H1 (cell line): ENCODE measurements around the gene NLRC5. TPM values are rescaled to one million over a fixed set of nuclear protein-coding genes. Genes with fewer than 3 reads are reported as not detected.

Source experiments
- CTCF ChIA-PET: fragments of 300-600 bp; sonication (Branson Sonifier 250); formaldehyde crosslinking; loops from one replicate; lab custom pipeline; 2021; ENCODE audit not compliant: partially characterized antibody; lab: Charles Lee
- POLR2A ChIA-PET: fragments of 300-600 bp; sonication (Branson Sonifier 250); formaldehyde crosslinking; loops from one replicate; lab custom pipeline; 2021; ENCODE audit warnings: inconsistent platforms; ENCODE audit not compliant: partially characterized antibody; lab: Charles Lee
- DNase-seq, 2 experiments: peaks; one replicate each; pipeline versions ENCODE4 v3.0.0 to v3.0.0-alpha.2; 2010 to 2022; ENCODE audit warnings: low spot score in 2 of 2, low read depth in 1 of 2, mixed read lengths in 1 of 2
- FAIRE-seq: peaks from 2 replicates; lab custom pipeline; 2011; peaks lifted over from hg19 to GRCh38; lab: Jason Lieb, UNC
- H2AFZ ChIP-seq: 2 replicates; pipeline ENCODE4 v1.8.1; 2012; ENCODE audit warnings: low read length, inconsistent platforms
- H2AK5ac ChIP-seq: 2 replicates; pipeline ENCODE4 v1.6.1; 2013; ENCODE audit warnings: low read depth, low read length
- H2BK120ac ChIP-seq: replicated peaks from 2 replicates; pipeline ENCODE3; 2013; ENCODE audit warnings: low read depth, low read length, inconsistent platforms
- H2BK12ac ChIP-seq: 2 replicates; pipeline ENCODE4 v1.6.1; 2013; ENCODE audit warnings: low read depth, low read length
- H2BK15ac ChIP-seq: 2 replicates; pipeline ENCODE4 v1.6.1; 2013; ENCODE audit warnings: low read length
- H2BK20ac ChIP-seq: 2 replicates; pipeline ENCODE4 v1.6.1; 2013; ENCODE audit warnings: low read length
- H2BK5ac ChIP-seq: 2 replicates; pipeline ENCODE4 v1.6.1; 2013; ENCODE audit warnings: low read depth, low read length
- H3K14ac ChIP-seq: 2 replicates; pipeline ENCODE4 v1.6.1; 2013; ENCODE audit warnings: inconsistent platforms; ENCODE audit not compliant: insufficient read length
- H3K18ac ChIP-seq: 2 replicates; pipeline ENCODE4 v1.6.1; 2013; ENCODE audit warnings: low read length; ENCODE audit errors: extremely low read depth
- H3K23ac ChIP-seq: 2 replicates; pipeline ENCODE4 v1.6.1; 2013; ENCODE audit warnings: inconsistent platforms; ENCODE audit not compliant: insufficient read length
- H3K23me2 ChIP-seq: 2 replicates; pipeline ENCODE4 v1.6.1; 2013; ENCODE audit warnings: low read depth, low read length
- H3K27ac ChIP-seq: 2 replicates; pipeline ENCODE4 v1.6.1; 2011; ENCODE audit warnings: low read depth, low read length, inconsistent platforms
- H3K27me3 ChIP-seq, 4 experiments: replicated peaks in 1 of 4; 1 replicate in 1 of 4; 2 replicates in 3 of 4; pipeline versions ENCODE4 v1.6.1 to v1.8.1; 2011 to 2013; ENCODE audit warnings: low read length in 3 of 4, mild to moderate bottlenecking in 3 of 4, inconsistent platforms in 2 of 4, mixed read lengths in 2 of 4, moderate library complexity in 1 of 4; ENCODE audit not compliant: control insufficient read depth in 3 of 4, insufficient read depth in 3 of 4; ENCODE audit errors: extremely low read depth in 1 of 4
- H3K36me3 ChIP-seq, 4 experiments: 2 replicates each; pipeline versions ENCODE4 v1.6.1 to v1.8.1; 2011 to 2013; ENCODE audit warnings: mild to moderate bottlenecking in 4 of 4, low read length in 3 of 4, moderate library complexity in 2 of 4, control low read depth in 1 of 4, inconsistent platforms in 1 of 4; ENCODE audit not compliant: insufficient read depth in 4 of 4, control insufficient read depth in 2 of 4
- H3K4ac ChIP-seq: replicated peaks from 2 replicates; pipeline ENCODE3; 2013; ENCODE audit warnings: low read length, low read depth, mixed read lengths, inconsistent platforms; ENCODE audit not compliant: insufficient read length
- H3K4me1 ChIP-seq, 4 experiments: replicated peaks in 1 of 4; 1 replicate in 1 of 4; 2 replicates in 3 of 4; pipeline versions ENCODE4 v1.6.1 to v1.8.1; 2011 to 2013; ENCODE audit warnings: low read length in 3 of 4, inconsistent platforms in 2 of 4, mixed read lengths in 1 of 4; ENCODE audit not compliant: insufficient read depth in 4 of 4, control insufficient read depth in 3 of 4
- H3K4me2 ChIP-seq, 2 experiments: 2 replicates each; pipeline versions ENCODE4 v1.6.1 to v1.8.1; 2011 to 2013; ENCODE audit warnings: low read depth in 2 of 2, low read length in 2 of 2, control low read depth in 1 of 2, inconsistent platforms in 1 of 2, mild to moderate bottlenecking in 1 of 2; ENCODE audit not compliant: insufficient read depth in 1 of 2
- H3K4me3 ChIP-seq, 4 experiments: fragments of 200-600, 300-600 bp in 1 of 4; sonication (generic), shearing (Covaris generic), sonication (Bioruptor Twin) in 1 of 4; 2 replicates each; pipeline versions ENCODE4 v1.5.1 to v1.8.1; 2011 to 2016; ENCODE audit warnings: low read length in 4 of 4, low read depth in 3 of 4, control low read depth in 2 of 4, inconsistent platforms in 2 of 4, mild to moderate bottlenecking in 2 of 4, mixed read lengths in 1 of 4, moderate library complexity in 1 of 4; ENCODE audit not compliant: insufficient read depth in 2 of 4; ENCODE audit errors: extremely low read depth in 1 of 4
- H3K56ac ChIP-seq: replicated peaks from 2 replicates; pipeline ENCODE3; 2013; ENCODE audit warnings: low read depth, mild to moderate bottlenecking, mixed read lengths, low read length, inconsistent platforms; ENCODE audit not compliant: insufficient read length
- H3K79me1 ChIP-seq: 2 replicates; pipeline ENCODE4 v1.6.1; 2013; ENCODE audit warnings: low read depth, low read length, control low read depth
- H3K79me2 ChIP-seq, 2 experiments: 2 replicates each; pipeline versions ENCODE4 v1.6.1 to v1.8.1; 2012 to 2013; ENCODE audit warnings: low read length in 2 of 2, mild to moderate bottlenecking in 2 of 2, inconsistent platforms in 1 of 2; ENCODE audit not compliant: insufficient read depth in 2 of 2, control insufficient read depth in 1 of 2
- H3K9ac ChIP-seq, 4 experiments: replicated peaks in 1 of 4; 1 replicate in 1 of 4; 2 replicates in 3 of 4; pipeline versions ENCODE4 v1.6.1 to v1.8.1; 2011 to 2013; ENCODE audit warnings: low read depth in 3 of 4, low read length in 3 of 4, control low read depth in 2 of 4, mild to moderate bottlenecking in 2 of 4, moderate library complexity in 2 of 4, inconsistent platforms in 1 of 4; ENCODE audit errors: extremely low read depth in 1 of 4
- H3K9me3 ChIP-seq, 2 experiments: 2 replicates each; pipeline versions ENCODE4 v1.6.1 to v1.8.1; 2012 to 2013; ENCODE audit warnings: mild to moderate bottlenecking in 2 of 2, moderate library complexity in 2 of 2, control low read depth in 1 of 2, inconsistent platforms in 1 of 2, low read depth in 1 of 2, low read length in 1 of 2, mixed read lengths in 1 of 2; ENCODE audit not compliant: insufficient read depth in 2 of 2
- H4K20me1 ChIP-seq, 2 experiments: replicated peaks in 1 of 2; 2 replicates each; pipeline versions ENCODE3 to v1.8.1; 2011 to 2013; ENCODE audit warnings: inconsistent platforms in 2 of 2, low read length in 2 of 2, mild to moderate bottlenecking in 1 of 2; ENCODE audit not compliant: insufficient read depth in 2 of 2, control insufficient read depth in 1 of 2
- H4K5ac ChIP-seq: 2 replicates; pipeline ENCODE4 v1.6.1; 2013; ENCODE audit warnings: low read length, low read depth, mixed read lengths, inconsistent platforms; ENCODE audit not compliant: insufficient read length
- H4K8ac ChIP-seq: 2 replicates; pipeline ENCODE4 v1.8.0; 2013; ENCODE audit warnings: mild to moderate bottlenecking, moderate library complexity, low read length, inconsistent platforms; ENCODE audit not compliant: insufficient read depth; ENCODE audit errors: extremely low read depth
- H4K91ac ChIP-seq: replicated peaks from 2 replicates; pipeline ENCODE3; 2013; ENCODE audit warnings: low read length, mixed read lengths, inconsistent platforms; ENCODE audit not compliant: insufficient read length
- RAD21 ChIP-seq, 2 experiments: IDR thresholded peaks in 1 of 2; conservative IDR thresholded peaks in 1 of 2; 2 replicates each; pipeline ENCODE4 v1.6.1; 2011; ENCODE audit warnings: low read depth in 2 of 2, low read length in 2 of 2, improper control_type of control experiment in 1 of 2, inconsistent platforms in 1 of 2, mild to moderate bottlenecking in 1 of 2, moderate library complexity in 1 of 2
- RNF2 ChIP-seq: fragments of 200-900, 300-1000 bp; sonication (generic); IDR thresholded peaks from 2 replicates; pipeline ENCODE4 v1.7.1; 2016; ENCODE audit warnings: borderline replicate concordance, low read depth, mild to moderate bottlenecking, antibody characterized with exemption, low read length; ENCODE audit not compliant: poor library complexity, severe bottlenecking; ENCODE audit errors: missing control alignments
- SP1 ChIP-seq: IDR thresholded peaks from 2 replicates; pipeline ENCODE4 v1.6.1; 2011; ENCODE audit warnings: low read depth, low read length
- WGBS, 2 experiments: shearing (Covaris generic) in 1 of 2; methylation state at CpG; one replicate each; pipeline versions ENCODE4 v1.1.6 to v1.1.7; 2013 to 2015; ENCODE audit warnings: low lambda C conversion rate in 2 of 2, mixed read lengths in 2 of 2, inconsistent platforms in 1 of 2, low coverage in 1 of 2, missing lambda C conversion rate in 1 of 2; ENCODE audit not compliant: insufficient replicate concordance in 2 of 2, insufficient coverage in 1 of 2, insufficient read length in 1 of 2; ENCODE audit errors: extremely low coverage in 1 of 2, missing lambda C conversion rate in 1 of 2; 5-methylcytosine and 5-hydroxymethylcytosine counted together
- polyA plus RNA-seq, 7 experiments: library from polyadenylated mRNA; depleted of rRNA in 3 of 7; stranded (reverse) in 5 of 7; unstranded in 2 of 7; fragments of >200 nt in 5 of 7; fragments of 200-250 nt in 2 of 7; gene quantifications; 1 replicate in 5 of 7; 2 replicates in 1 of 7; 4 replicates in 1 of 7; pipeline versions ENCODE4 v1.2.1 to v1.2.3, GENCODE V29; 2011 to 2013; ENCODE audit warnings: missing spikeins in 2 of 7, mixed read lengths in 2 of 7
- total RNA-seq: library from RNA; stranded (reverse); fragmentation: NEBNext Ultra II Directional; extraction: Animal tissue kit (Norgen Biotek cat#: 25700); gene quantifications from 2 replicates; pipeline ENCODE4 v1.2.1, GENCODE V29; 2021
- TF ChIP-seq, protein P1 (sequence below), 3 experiments: IDR thresholded peaks; 1 replicate in 2 of 3; 2 replicates in 1 of 3; pipeline versions ENCODE4 v1.5.1 to v1.6.1; 2011; ENCODE audit warnings: low read length in 3 of 3, mild to moderate bottlenecking in 3 of 3, inconsistent platforms in 2 of 3, low read depth in 1 of 3, moderate library complexity in 1 of 3; ENCODE audit not compliant: insufficient read depth in 1 of 3; ENCODE audit errors: control extremely low read depth in 1 of 3

The NLRC5 gene
- total and polyA plus RNA-seq, 2 of the 8 experiments (the other 6 are each of a cell fraction or from before 2014, with no cell fraction given): 2.2 to 3.2 TPM

DNA sequence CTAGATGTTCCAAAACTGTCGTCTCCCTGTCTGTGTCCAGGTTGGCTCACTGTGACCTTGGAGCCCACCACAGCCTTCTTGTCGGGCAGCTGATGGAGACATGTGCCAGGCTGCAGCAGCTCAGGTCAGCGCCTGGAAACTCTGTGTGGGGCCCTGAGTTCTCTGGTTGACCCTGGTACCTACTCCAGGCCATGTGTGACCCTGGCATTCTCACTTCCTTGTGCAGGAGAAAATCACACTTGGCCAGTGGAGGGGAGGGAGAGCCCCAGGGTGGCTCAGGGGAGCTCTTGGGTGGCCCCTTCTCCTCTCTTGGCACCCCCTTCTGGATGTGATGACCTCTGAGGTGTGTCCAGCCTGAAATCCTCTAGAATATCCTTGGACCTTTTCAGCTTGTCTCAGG lies 78.0 kb downstream of the NLRC5 start:
- Histone ChIP-seq H3K4ac (no peak overlapping the region), H2AK5ac (no peak overlapping the region), H2BK12ac (no peak overlapping the region), H3K4me2 (no peak overlapping the region), H3K4me1 (peaks cover 0 to 3% (median 0%) of the 10 kb centered on the region in 4 experiments; a peak in 1 of 7 replicates), H3K23ac (no peak overlapping the region), H3K79me1 (no peaks in the 10 kb centered on the region), H2AFZ (no peak overlapping the region), H3K23me2 (peaks cover 16% of the 10 kb centered on the region; the same call in 1 of the 2 replicates), H3K18ac (no peak overlapping the region), H3K56ac (no peak overlapping the region), H3K9ac (no peak overlapping the region), H3K27ac (no peak overlapping the region), H2BK5ac (no peak overlapping the region), H4K8ac (no peak overlapping the region), H4K20me1 (no peaks in the 10 kb centered on the region), H2BK15ac (no peak overlapping the region), H2BK120ac (no peak overlapping the region), H3K27me3 (no peaks in the 10 kb centered on the region), H4K91ac (no peak overlapping the region), H2BK20ac (no peak overlapping the region), H3K4me3 (no peak overlapping the region), H3K14ac (no peak overlapping the region), H4K5ac (no peak overlapping the region), H3K79me2 (no peaks in the 10 kb centered on the region), H3K36me3 (no peaks in the 10 kb centered on the region), H3K9me3 (no peaks in the 10 kb centered on the region)
- ChIA-PET POLR2A (no interaction called here), CTCF (interaction anchor here (1.0 to 3.0 kb wide), 6 partner anchors 12 to 103 kb away, joined by 3 to 14 read pairs (median 4); no protein-coding TSS in a partner anchor)
- FAIRE-seq (no peak), DNase-seq (no peak)
- WGBS, 2 experiments: 90% methylated on average over 3 of the region's 3 CpGs; no CpG with 5 or more reads in 1 of the 2 experiments
- TF ChIP-seq RAD21 (IDR thresholded peaks at IDR 0.05 in 1 of 2, conservative IDR thresholded peaks at IDR 0.05 in 1 of 2; ENCODE audit: low read depth in 2 of 2, low read length in 2 of 2) (no peak), SP1 (no peak), RNF2 (no peak)
- TF ChIP-seq, protein P1, sequence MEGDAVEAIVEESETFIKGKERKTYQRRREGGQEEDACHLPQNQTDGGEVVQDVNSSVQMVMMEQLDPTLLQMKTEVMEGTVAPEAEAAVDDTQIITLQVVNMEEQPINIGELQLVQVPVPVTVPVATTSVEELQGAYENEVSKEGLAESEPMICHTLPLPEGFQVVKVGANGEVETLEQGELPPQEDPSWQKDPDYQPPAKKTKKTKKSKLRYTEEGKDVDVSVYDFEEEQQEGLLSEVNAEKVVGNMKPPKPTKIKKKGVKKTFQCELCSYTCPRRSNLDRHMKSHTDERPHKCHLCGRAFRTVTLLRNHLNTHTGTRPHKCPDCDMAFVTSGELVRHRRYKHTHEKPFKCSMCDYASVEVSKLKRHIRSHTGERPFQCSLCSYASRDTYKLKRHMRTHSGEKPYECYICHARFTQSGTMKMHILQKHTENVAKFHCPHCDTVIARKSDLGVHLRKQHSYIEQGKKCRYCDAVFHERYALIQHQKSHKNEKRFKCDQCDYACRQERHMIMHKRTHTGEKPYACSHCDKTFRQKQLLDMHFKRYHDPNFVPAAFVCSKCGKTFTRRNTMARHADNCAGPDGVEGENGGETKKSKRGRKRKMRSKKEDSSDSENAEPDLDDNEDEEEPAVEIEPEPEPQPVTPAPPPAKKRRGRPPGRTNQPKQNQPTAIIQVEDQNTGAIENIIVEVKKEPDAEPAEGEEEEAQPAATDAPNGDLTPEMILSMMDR (IDR thresholded peaks at IDR 0.05; ENCODE audit: control extremely low read depth in 1 of 3, insufficient read depth in 1 of 3, low read depth in 1 of 3, low read length in 3 of 3): no peak
